AG09319 (cell line): ENCODE measurements around the gene GTF3C4.

Source experiments
- DNase-seq: peaks from one replicate; pipeline ENCODE4 v3.0.0-alpha.2; 2010; ENCODE audit warnings: low read depth; ENCODE audit errors: extremely low read depth
- TF ChIP-seq, protein P1 (sequence below): IDR thresholded peaks from 2 replicates; pipeline ENCODE4 v1.5.1; 2011; ENCODE audit warnings: low read depth, mild to moderate bottlenecking, inconsistent platforms, low read length, moderate library complexity

The GTF3C4 gene, protein sequence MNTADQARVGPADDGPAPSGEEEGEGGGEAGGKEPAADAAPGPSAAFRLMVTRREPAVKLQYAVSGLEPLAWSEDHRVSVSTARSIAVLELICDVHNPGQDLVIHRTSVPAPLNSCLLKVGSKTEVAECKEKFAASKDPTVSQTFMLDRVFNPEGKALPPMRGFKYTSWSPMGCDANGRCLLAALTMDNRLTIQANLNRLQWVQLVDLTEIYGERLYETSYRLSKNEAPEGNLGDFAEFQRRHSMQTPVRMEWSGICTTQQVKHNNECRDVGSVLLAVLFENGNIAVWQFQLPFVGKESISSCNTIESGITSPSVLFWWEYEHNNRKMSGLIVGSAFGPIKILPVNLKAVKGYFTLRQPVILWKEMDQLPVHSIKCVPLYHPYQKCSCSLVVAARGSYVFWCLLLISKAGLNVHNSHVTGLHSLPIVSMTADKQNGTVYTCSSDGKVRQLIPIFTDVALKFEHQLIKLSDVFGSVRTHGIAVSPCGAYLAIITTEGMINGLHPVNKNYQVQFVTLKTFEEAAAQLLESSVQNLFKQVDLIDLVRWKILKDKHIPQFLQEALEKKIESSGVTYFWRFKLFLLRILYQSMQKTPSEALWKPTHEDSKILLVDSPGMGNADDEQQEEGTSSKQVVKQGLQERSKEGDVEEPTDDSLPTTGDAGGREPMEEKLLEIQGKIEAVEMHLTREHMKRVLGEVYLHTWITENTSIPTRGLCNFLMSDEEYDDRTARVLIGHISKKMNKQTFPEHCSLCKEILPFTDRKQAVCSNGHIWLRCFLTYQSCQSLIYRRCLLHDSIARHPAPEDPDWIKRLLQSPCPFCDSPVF

DNA sequence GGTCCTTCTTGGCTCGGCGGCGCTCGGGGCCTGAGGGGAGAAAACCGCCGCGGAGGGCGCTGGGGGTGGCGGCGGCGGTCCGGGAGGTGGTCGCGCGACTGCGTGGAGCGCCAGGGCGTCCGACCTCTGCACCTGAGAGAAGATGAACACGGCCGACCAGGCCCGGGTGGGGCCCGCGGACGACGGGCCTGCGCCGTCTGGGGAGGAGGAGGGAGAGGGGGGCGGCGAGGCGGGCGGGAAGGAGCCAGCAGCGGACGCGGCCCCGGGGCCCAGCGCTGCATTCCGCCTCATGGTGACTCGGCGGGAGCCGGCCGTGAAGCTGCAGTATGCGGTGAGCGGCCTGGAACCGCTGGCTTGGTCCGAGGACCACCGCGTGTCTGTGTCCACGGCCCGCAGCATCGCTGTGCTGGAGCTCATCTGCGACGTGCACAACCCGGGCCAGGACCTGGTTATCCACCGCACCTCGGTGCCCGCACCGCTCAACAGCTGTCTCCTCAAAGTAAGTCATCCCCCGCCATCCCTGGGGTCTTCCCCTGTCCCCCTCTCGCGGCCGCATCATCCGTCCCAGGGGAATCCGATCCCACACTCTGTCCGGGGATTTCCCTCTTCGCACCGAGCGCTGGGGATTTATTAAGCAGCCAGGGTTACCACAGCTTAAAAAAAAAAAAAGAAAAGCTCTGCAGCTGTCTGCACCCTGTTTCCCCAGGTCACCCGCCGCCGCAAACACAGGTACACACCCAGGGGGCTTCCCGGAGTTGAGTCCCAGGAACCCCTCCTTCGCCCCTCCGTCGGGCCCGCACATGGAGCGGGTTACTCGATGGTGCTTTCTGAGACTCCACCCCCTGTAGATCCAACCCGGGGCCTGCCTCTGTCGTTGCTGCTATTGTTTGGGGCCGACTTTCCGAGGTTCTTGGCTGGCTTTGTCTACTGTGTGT lies at the start of gene GTF3C4:
Gene GTF3C4 (plus strand): TSS at position 8 of the 935 bp plus-strand sequence. CDS start 135 bp downstream, at position 143.
- no peak for DNase-seq

DNA sequence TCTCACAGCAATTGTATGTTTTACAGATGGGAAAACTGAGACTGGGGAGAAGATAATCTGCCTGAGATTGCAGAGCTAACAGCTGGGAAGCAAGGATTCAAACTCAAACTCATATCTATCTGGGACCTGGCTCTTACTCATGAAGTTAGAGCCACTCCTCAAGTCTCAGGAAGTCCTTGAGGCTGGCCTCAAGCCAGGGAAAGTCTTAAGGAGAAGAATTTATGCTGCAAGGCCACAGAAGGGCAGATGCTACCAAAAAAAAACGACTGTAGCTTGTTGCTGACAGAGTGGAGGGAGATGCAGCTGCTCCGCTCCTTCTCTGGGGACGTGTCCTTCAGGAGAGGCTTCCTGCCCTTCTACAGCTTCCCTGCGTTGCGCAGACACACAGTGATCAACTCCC lies 48.1 kb upstream of the GTF3C4 start:
- TF ChIP-seq, protein P1, sequence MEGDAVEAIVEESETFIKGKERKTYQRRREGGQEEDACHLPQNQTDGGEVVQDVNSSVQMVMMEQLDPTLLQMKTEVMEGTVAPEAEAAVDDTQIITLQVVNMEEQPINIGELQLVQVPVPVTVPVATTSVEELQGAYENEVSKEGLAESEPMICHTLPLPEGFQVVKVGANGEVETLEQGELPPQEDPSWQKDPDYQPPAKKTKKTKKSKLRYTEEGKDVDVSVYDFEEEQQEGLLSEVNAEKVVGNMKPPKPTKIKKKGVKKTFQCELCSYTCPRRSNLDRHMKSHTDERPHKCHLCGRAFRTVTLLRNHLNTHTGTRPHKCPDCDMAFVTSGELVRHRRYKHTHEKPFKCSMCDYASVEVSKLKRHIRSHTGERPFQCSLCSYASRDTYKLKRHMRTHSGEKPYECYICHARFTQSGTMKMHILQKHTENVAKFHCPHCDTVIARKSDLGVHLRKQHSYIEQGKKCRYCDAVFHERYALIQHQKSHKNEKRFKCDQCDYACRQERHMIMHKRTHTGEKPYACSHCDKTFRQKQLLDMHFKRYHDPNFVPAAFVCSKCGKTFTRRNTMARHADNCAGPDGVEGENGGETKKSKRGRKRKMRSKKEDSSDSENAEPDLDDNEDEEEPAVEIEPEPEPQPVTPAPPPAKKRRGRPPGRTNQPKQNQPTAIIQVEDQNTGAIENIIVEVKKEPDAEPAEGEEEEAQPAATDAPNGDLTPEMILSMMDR = no peak
- no peak for DNase-seq

More for the DNA sequence above, at the start of gene GTF3C4:
- TF ChIP-seq, protein P1 = no peak

DNA sequence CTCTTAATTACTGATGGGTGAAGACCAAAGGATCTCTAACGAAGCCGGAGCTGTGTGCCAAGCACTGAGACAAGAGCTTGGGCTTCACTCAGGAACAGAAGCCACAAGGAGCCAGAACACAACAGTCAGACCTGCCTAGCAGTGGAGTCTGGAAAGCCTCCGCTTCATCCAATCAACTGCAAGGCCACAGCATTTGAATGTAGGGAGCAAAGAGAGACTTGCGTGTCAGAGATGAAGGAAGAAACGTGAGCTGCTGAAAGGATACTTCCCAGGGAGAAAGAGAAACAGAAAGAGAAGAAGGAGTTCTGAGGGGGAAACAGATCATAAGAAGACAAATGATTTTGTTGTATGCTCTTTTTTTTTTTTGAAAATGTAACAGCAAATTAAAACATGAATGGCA lies 44.0 kb upstream of the GTF3C4 start:
- TF ChIP-seq, protein P1 = no peak
- DNase-seq = no peak

DNA sequence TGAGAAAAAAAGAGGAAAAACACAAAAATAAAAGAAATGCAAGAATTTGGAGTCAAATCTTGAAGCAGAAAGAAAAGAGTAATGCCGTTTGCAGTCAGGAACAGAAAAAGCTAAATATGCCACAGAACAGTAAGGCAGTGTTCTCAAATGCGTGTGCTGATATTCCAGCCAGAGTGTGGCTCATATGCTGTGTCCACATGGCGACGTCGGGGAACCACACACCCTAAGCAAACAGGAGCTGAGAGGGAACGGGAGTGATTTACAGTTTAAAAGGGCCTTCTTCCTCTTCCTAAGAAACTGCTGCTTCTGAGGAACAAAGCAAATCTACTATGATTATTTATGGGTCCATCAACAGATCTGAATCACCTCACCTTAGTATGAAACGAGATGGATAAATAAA lies 43.2 kb upstream of the GTF3C4 start:
- no peak for DNase-seq
- TF ChIP-seq, protein P1 = no peak

DNA sequence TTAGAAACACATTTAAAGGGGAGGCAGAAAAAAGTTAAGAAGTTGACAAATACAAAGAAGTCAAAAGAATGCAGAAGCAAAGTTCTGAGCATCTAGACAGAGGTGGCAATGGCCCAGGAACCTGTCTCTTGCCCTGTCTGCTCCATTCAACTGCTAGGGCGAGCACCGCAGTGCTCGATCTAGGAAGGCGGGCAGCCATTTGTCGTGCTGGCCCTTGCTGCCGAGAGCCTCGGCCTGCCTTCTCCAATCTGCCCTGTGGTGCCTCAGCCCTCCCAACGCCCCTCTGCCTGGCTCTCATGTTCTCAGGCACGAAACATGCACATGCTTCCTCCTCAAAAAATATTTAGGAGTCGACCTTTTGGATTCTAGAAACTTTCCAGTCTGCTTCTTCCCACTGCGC lies 42.7 kb upstream of the GTF3C4 start:
- TF ChIP-seq, protein P1 = no peak
- DNase-seq = no peak

DNA sequence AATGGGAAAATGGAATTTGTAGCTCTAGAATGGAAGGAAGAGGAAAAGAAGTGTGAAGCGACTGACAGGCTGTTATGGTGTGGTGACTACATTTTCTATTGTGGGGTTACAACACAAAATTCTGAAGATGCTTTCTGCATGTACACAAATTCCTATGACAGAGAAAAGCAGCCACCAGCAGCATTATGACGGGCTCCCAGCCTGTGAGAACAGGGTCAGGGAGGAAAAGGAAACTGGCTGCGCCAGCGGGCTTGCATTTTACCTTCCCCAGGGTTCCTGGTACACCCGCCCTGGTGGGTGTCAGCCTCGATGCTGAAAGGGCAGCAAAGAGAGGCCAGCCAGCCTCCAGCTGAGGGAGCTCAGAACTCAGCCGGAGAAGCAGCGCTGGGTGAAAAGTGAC lies 41.5 kb upstream of the GTF3C4 start:
- DNase-seq = no peak
- TF ChIP-seq, protein P1 = no peak
